ENCODE measurements around the gene CHMP2A.

The CHMP2A gene

DNA sequence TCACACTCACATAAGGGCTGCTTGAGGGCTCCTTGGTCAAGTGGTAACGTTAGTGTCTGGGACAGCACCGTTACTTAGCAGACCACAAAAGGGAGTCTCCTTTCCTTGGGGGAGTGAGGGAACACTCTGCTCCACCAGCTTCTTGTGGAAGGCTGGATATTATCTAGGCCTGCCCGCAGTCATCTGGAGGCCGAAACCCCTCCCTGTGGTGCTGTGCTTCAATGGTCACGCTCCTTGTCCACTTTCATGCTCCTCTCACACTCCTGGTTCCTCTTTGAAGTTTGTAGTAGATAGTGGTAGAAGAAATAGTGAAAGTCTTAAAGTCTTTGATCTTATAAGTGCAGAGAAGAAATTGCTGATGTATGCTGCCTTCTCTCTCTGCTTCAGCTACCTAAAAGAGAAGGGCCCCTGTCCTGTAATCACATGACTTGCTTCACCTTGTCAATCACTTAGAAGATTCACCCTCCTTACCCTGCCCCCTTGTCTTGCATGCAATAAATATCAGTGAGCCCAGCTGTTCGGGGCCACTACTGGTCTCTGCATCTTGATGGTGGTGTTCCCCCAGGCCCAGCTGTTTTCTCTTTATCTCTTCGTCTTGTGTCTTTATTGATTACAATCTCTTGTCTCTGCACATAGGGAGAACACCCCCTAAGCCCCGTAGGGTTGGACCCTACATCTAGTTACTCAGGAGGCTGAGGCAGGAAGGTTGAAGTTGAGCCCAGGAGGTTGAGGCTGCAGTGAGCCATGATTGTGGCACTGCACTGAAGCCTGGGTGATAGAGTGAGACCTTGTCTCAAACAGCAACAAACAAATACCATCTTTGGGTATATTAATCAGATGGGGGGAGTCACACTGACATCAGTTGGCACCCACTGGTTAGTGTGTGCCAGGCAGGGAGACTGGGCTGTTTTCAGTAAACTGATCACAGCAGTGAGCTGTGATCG is 29.9 kb upstream of the CHMP2A start:
- H3K4me2 ChIP-seq (ENCODE audit: low read length) = no peak overlapping the region
- no peak overlapping the region for H3K4me3 ChIP-seq (ENCODE audit: low read length)
- H3K27ac ChIP-seq (ENCODE audit: low read length) = no peak overlapping the region; the same call in 1 of the 2 replicates
- H2AFZ ChIP-seq (ENCODE audit: low read depth, low read length) = no peak overlapping the region
- no peak for TF ChIP-seq EZH2phosphoT487 (IDR thresholded peaks at IDR 0.05; ENCODE audit: low read depth)
- TF ChIP-seq, protein P1, sequence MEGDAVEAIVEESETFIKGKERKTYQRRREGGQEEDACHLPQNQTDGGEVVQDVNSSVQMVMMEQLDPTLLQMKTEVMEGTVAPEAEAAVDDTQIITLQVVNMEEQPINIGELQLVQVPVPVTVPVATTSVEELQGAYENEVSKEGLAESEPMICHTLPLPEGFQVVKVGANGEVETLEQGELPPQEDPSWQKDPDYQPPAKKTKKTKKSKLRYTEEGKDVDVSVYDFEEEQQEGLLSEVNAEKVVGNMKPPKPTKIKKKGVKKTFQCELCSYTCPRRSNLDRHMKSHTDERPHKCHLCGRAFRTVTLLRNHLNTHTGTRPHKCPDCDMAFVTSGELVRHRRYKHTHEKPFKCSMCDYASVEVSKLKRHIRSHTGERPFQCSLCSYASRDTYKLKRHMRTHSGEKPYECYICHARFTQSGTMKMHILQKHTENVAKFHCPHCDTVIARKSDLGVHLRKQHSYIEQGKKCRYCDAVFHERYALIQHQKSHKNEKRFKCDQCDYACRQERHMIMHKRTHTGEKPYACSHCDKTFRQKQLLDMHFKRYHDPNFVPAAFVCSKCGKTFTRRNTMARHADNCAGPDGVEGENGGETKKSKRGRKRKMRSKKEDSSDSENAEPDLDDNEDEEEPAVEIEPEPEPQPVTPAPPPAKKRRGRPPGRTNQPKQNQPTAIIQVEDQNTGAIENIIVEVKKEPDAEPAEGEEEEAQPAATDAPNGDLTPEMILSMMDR (IDR thresholded peaks at IDR 0.05; ENCODE audit: low read depth, low read length) = no peak
- H3K9me3 ChIP-seq (ENCODE audit: insufficient read depth, low read length) = no peaks in the 10 kb centered on the region
- no peaks in the 10 kb centered on the region for H3K27me3 ChIP-seq (ENCODE audit: low read depth, low read length)
- H3K79me2 ChIP-seq (ENCODE audit: low read length) = no peaks in the 10 kb centered on the region
- H3K9ac ChIP-seq (ENCODE audit: low read length) = no peak overlapping the region
- H3K36me3 ChIP-seq (replicated peaks; ENCODE audit: low read depth, low read length) = peaks cover 18% of the 10 kb centered on the region
- H3K4me1 ChIP-seq (ENCODE audit: low read length) = peaks cover 11% of the 10 kb centered on the region; the same call in 1 of the 2 replicates
- H4K20me1 ChIP-seq (ENCODE audit: insufficient read depth, low read length) = no peaks in the 10 kb centered on the region; the same call in 1 of the 2 replicates

DNA sequence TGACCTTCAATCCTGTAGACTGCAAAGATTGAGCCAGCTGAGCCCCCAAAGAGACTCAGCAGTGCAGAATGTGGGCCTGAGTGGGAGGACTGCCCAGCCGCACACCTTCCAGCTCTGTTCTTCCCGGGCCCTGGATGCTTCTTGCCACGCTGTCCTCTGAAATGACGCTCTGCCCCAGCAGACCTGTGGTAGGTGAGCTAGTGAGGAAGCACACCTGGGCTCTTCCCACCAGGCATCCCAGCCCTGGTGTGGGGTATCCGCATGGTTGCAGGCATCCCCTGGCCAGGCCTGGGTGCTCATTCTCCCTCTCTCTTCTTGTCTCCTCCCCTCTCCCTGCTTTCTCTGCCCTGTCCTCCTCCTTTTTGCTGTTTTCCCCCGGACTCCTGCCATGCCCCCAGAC is 28.1 kb upstream of the CHMP2A start:
- Histone ChIP-seq H3K4me3 (ENCODE audit: low read length) (no peak overlapping the region), H2AFZ (ENCODE audit: low read depth, low read length) (no peak overlapping the region), H3K4me1 (ENCODE audit: low read length) (peaks cover 11% of the 10 kb centered on the region; the same call in 1 of the 2 replicates), H3K9me3 (ENCODE audit: insufficient read depth, low read length) (no peaks in the 10 kb centered on the region), H3K9ac (ENCODE audit: low read length) (no peak overlapping the region), H3K36me3 (replicated peaks; ENCODE audit: low read depth, low read length) (peaks cover 21% of the 10 kb centered on the region), H4K20me1 (ENCODE audit: insufficient read depth, low read length) (no peaks in the 10 kb centered on the region; the same call in 1 of the 2 replicates), H3K79me2 (ENCODE audit: low read length) (peaks cover 14% of the 10 kb centered on the region), H3K27me3 (ENCODE audit: low read depth, low read length) (no peaks in the 10 kb centered on the region), H3K27ac (ENCODE audit: low read length) (no peak overlapping the region), H3K4me2 (ENCODE audit: low read length) (no peak overlapping the region)
- TF ChIP-seq, protein P1 (IDR thresholded peaks at IDR 0.05; ENCODE audit: low read depth, low read length) = no peak
- no peak for TF ChIP-seq EZH2phosphoT487 (IDR thresholded peaks at IDR 0.05; ENCODE audit: low read depth)

DNA sequence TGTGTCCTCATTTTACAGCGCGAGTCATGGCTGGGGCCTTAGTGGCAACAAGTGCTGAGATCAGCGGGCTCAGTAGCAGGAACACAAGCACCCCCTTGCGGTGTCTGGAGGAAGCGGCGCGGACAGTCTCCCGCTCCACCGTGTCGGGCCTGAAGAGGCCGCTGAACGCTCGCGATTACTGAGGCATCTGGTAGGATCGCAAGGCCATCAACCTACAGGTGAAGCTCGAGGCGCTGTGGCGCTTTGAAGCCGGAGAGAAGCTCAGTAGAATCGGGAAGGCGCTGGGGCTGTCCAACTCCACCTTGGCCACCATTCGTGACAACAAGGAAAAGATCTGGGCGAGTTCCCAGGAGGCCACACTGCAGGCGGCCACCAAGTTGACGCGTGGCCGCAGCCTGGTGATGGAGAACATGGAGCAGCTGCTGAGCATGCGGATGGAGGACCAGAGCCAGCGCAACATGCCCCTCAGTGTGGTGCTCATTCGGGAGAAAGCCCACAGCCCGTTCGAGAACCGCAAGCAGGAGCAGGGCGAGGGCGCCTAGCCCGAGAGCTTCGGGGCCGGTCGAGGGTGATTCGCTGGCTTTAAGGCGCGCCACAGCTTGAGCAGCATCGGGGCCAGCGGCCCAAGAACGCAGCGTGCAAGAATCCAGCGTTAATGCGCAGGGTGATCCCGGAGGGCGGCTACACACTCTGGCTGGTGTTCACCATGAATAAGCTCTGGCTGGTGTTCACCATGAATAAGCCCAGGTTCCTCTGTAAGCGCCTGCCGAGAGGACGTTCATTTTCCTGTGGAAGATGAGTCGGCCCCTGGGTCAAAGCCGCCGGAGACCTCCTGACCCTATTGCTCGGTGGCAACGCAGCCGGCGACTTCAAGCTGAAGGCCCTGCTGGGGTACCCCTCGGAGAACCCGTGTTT is 26.6 kb upstream of the CHMP2A start:
- H3K9me3 ChIP-seq (ENCODE audit: insufficient read depth, low read length) = no peaks in the 10 kb centered on the region
- TF ChIP-seq, protein P1 (IDR thresholded peaks at IDR 0.05; ENCODE audit: low read depth, low read length) = no peak
- no peak for TF ChIP-seq EZH2phosphoT487 (IDR thresholded peaks at IDR 0.05; ENCODE audit: low read depth)
- H2AFZ ChIP-seq (ENCODE audit: low read depth, low read length) = no peak overlapping the region
- H3K27me3 ChIP-seq (ENCODE audit: low read depth, low read length) = no peaks in the 10 kb centered on the region
- H3K27ac ChIP-seq (ENCODE audit: low read length) = no peak overlapping the region
- no peak overlapping the region for H3K9ac ChIP-seq (ENCODE audit: low read length)
- H3K79me2 ChIP-seq (ENCODE audit: low read length) = peaks cover 14% of the 10 kb centered on the region
- no peak overlapping the region for H3K4me2 ChIP-seq (ENCODE audit: low read length)
- peaks cover 11% of the 10 kb centered on the region; the same call in 1 of the 2 replicates for H3K4me1 ChIP-seq (ENCODE audit: low read length)
- H3K36me3 ChIP-seq (replicated peaks; ENCODE audit: low read depth, low read length) = peaks cover 21% of the 10 kb centered on the region
- no peaks in the 10 kb centered on the region; the same call in 1 of the 2 replicates for H4K20me1 ChIP-seq (ENCODE audit: insufficient read depth, low read length)
- H3K4me3 ChIP-seq (ENCODE audit: low read length) = no peak overlapping the region
